AG04450 (cell line): ENCODE measurements around the gene TMEM220. TPM values are rescaled to one million over a fixed set of nuclear protein-coding genes. Genes with fewer than 3 reads are reported as not detected.

Experiments used
- CTCF ChIA-PET: fragments of 300-600, 350-600 bp; formaldehyde crosslinking; extraction: SDS; loops from one replicate; lab custom pipeline; 2022; ENCODE audit warnings: antibody characterized with exemption, inconsistent platforms; lab: Charles Lee
- POLR2A ChIA-PET: fragments of 350-600 bp; formaldehyde crosslinking; extraction: SDS; loops from one replicate; lab custom pipeline; 2021; ENCODE audit warnings: antibody characterized with exemption, inconsistent platforms; lab: Yijun Ruan, JAX
- DNase-seq: peaks from one replicate; pipeline ENCODE4 v3.0.0-alpha.2; 2011; ENCODE audit warnings: low read depth, low spot score
- H3K27ac ChIP-seq: one replicate; pipeline ENCODE4 v1.5.1; 2012; ENCODE audit warnings: low read depth, low read length, control low read depth
- H3K27me3 ChIP-seq: one replicate; pipeline ENCODE4 v1.6.0; 2012; ENCODE audit warnings: low read length; ENCODE audit not compliant: control insufficient read depth, insufficient read depth
- H3K4me3 ChIP-seq: 2 replicates; pipeline ENCODE4 v1.5.1; 2011; ENCODE audit warnings: mild to moderate bottlenecking, low read depth, low read length, control low read depth
- H3K9me3 ChIP-seq: 2 replicates; pipeline ENCODE4 v1.5.1; 2012; ENCODE audit warnings: low read length; ENCODE audit not compliant: control insufficient read depth, insufficient read depth
- CTCF ChIP-seq: IDR thresholded peaks from 2 replicates; pipeline ENCODE4 v1.5.1; 2011; ENCODE audit warnings: low read depth, low read length, control low read depth, inconsistent platforms
- polyA plus RNA-seq: library from polyadenylated mRNA; depleted of rRNA; stranded (reverse); fragments of >200 nt; gene quantifications from 2 replicates; pipeline ENCODE4 v1.2.3, GENCODE V29; 2011; rRNA removed

TMEM220 gene
- polyA plus RNA-seq, 1 experiment: 6.1 TPM

- DNase-seq: no peak
- no peaks in the 10 kb centered on the region for H3K27me3 ChIP-seq
- H3K4me3 ChIP-seq: no peak overlapping the region
- CTCF ChIA-PET: interaction anchor here (1.1 to 3.7 kb wide), 4 partner anchors 18 to 72 kb away, joined by 4 to 28 read pairs (median 9); no protein-coding TSS in a partner anchor
- H3K9me3 ChIP-seq: no peaks in the 10 kb centered on the region
- POLR2A ChIA-PET: no interaction called here
- no peak for TF ChIP-seq CTCF
- H3K27ac ChIP-seq: no peak overlapping the region
Measured at GRCh38 chr17:10664571-10664970, 65.3 kb downstream of the TMEM220 start.

Other genes with a start within 250 kb of the TMEM220 start
- gene MYH1, start 211.5 kb downstream of the TMEM220 start, polyA plus RNA-seq: not detected in 2 replicates
- not detected in 2 replicates for gene MYH2, start 180.4 kb downstream of the TMEM220 start, polyA plus RNA-seq
- 0.31 and 0.66 TPM in 2 replicates for gene MYH3, start 72.7 kb downstream of the TMEM220 start, polyA plus RNA-seq
- gene SCO1, start 32.5 kb downstream of the TMEM220 start, polyA plus RNA-seq: 25.1 and 28.5 TPM in 2 replicates
- 11.8 and 15.1 TPM in 2 replicates for gene ADPRM, start 32.4 kb downstream of the TMEM220 start, polyA plus RNA-seq
- not detected in 2 replicates for gene TMEM238L, start 74.1 kb upstream of the TMEM220 start, polyA plus RNA-seq
- not detected in 2 replicates for gene PIRT, start 108.1 kb upstream of the TMEM220 start, polyA plus RNA-seq